Measurements from ENCODE around the gene WDR82.

Gene WDR82

DNA sequence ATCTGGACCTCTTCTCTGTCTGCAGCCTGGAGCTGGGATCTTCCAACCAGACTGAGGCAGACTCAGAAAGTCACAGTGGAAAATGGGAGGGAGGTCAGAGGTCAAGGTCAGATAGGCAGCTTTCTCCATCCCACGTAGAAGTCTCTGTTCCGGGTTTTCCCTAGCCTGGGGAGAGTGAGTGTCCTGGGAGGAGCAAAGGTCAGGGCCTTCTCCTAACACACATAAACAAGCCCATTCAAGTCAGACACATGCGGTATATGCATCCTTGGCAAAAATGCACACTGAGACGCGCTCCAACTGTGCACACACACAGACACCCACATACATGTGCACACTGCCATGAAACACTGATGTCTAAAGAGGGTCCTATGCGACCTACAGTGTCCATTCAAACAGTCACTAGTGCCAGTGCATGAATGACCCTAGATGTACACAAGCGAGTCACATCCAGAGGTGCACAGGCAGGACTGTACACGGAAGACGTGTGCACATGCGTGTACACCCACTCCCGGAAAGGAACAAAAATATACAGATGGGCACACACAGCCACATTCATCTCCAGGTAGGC lies 40.2 kb downstream of the WDR82 start:
- no peak for DNase-seq (ENCODE audit: low spot score)

- DNase-seq (ENCODE audit: low spot score) = peak; percentile 97
Observed at GRCh38 chr3:52237657-52238172, 40.7 kb downstream of the WDR82 start.

- DNase-seq (ENCODE audit: low spot score) = no peak
Observed at GRCh38 chr3:52237006-52237656, 41.3 kb downstream of the WDR82 start.

DNA sequence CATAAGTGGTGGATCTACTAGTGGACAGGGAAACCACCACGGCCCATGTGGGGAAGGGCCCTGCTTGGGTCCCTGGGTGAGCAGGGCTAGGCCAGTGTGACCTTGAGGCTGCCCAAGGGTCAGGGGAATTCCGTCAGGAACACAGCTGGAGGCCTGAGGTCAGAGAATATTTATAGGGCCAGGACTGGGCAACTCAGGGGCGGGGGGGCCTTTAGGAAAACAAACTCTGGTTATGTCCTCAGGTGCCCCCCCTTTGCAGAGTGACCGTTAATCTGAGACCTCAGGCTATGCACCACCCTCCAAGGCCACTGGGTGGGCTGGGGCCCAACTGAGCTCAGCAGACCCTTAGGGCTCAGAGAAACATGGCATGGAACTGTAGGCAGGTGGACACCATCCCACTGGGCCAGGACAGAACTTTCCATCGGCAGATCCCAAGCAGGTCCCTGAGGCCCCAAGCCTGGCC lies 42.0 kb downstream of the WDR82 start:
- no peak for DNase-seq (ENCODE audit: low spot score)

DNA sequence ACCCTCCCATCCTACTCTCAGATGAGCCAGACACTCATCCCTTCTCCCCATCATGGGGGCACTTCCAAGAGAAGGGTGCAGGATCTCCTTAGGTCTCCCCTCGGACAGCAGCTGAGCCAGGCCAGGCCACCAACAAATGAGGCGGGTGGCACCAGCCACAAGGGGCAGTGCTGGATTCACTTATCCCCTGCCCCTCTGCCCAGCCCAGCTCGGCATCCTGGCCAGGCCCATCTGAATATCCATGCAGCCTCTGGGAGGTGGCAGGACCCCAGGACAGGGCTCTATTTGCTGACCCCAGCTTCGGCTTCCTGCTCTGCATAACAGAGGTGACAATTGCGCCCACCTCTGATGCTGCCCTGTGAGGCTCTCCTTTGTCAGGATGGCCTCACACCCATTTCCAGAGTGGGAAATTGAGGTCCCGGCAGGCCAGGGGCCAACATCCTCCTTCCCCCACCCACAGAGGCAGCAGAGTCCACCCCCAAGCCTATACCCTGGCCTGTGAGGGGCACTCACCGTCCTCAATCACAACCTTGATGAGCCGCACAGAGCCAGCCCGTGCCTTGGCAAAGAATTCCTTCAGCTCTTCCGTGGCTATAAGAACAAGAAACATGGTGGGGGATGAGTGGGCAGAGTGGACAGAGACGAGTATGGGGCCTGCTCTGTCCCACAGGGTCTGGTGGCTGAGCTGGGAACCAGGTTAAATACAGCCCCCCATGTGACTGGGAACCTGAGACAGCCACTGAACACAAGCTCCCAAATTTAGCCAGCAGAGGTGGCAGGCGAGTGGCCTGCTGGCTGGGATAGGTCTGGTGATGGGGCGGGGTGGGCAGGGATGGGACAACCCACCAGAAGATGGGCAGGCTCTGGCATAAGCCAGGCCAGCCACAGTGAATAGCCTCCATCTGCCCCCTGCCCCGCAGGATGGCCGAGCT lies 43.7 kb downstream of the WDR82 start:
- no peak for DNase-seq (ENCODE audit: low spot score)

GRCh38 chr3:52233968-52234367 lies 44.5 kb downstream of the WDR82 start:
- DNase-seq (ENCODE audit: low spot score) = no peak

GRCh38 chr3:52233108-52233591 lies 45.3 kb downstream of the WDR82 start:
- no peak for DNase-seq (ENCODE audit: low spot score)

DNA sequence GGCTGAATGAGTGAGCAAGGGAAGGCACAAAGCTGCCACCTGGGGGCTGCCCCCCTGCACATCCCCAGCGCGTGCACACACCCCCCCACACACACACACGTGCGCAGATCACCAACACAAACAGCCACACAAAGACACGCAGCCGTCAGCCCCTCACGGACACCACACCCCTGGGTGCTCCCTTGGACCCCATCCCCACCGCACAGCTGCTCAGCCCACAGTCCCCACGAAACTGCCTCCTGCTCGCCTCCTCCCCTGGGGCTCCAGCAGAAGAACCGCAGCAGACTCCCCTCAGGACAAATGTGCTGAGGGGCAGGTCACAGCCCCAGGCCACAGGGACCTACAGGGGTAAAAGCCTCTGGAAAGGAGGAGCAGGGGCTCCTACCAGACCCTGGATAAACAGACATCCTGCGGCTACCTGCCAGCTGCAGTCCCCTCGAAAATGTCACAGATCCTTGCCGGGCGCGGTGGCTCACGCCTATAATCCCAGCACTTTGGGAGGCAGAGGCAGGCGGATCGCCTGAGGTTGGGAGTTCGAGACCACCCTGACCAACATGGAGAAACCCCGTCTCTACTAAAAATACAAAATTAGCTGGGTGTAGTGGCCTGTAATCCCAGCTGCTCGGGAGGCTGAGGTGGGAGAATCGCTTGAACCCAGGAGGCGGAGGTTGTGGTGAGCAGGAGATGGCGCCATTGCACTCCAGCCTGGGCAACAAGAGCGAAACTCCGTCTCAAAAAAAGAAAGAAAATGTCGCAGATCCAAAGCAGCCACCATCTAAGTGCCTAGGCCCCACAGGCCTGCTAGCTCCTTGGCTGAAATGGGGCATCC lies 46.0 kb downstream of the WDR82 start:
- DNase-seq (ENCODE audit: low spot score) = no peak

DNA sequence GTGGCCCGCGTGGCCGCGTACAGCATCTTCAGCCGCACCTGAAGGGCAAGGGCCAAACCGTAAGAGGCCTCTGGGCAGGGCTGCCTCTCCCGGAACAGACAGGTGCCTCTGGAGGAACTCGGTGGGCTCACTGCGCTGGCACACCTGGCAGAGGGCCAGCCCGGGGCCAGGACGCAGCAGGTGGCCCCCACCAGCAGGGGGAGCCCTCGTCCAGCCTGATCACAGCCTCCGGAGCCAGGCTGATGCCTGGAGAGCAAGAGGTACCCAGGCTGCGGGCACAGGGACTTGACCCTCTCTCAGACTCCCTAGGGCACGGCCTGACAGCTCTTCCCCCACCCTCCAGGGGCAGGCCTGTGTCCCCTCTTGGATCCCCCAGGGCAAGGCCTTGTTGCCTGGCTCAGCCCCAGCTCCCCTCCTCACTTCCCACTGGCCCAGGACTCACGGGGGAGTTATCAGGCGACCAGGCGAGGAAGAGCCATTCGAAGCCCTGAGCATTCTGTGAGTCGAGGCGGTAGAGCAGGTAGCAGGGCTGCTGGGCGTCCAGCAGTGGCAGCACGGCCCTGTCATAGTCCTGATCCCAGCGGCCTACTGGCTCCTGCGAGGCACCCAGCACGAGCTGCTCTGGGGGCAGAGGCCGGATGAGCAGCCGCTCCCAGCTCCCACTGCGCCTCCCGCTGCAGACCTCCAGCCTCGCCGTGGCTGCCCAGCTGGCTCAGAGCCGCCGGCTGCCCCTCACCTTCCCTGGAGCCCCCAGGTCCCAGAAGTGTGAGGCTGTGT lies 46.8 kb downstream of the WDR82 start:
- peak; percentile 82 for DNase-seq (ENCODE audit: low spot score)

DNA sequence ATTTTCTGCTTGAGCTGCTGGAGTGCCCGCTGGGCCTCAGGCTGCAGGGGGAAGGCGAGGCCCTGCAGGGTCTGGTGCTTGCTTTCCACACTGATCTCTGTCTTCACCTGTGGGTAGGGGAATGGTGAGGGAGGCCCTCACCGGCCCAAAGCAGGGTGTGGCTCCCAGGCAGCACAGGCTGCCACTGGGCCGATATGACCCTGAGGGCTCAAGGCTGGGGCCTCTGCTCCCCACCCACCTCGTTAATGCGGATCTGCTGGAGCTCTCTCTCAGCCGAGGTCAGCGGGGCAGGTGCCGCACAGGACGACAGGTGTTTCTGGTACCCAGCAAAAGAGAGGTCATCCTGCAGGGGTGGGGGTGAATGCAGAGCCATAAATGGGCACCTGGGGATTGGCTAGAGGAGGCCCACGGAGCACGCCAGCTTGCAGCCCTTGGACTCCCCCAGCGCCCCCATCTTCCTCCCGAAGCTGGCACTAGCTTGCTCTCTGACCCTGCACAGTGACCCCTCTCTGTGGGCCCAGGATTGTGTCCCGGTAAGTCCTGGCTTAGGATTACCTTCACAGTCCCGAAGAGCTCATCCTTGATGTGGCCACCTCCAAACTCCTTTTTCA lies 47.5 kb downstream of the WDR82 start:
- DNase-seq (ENCODE audit: low spot score) = no peak

GRCh38 chr3:52230461-52230860 lies 48.0 kb downstream of the WDR82 start:
- DNase-seq (ENCODE audit: low spot score) = no peak

DNA sequence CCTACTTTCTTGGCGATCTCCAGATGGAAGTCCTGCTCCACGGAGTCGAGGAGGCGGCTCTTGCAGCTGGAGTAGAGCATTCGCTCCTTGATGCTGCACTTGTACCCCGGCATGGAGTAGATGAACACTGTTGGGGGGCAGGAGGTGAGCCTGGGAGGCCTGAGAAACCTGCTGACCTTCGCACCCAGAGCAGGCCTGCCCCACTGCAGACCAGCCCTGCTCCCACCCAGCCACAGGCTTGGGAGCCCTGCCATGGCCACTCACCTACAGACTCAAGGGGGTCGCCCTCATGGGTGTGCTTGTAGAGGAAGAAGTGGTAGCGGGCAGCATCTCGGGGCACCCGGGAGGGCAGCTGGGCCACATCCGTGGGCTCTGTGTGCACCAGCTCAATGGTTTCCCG lies 48.8 kb downstream of the WDR82 start:
- no peak for DNase-seq (ENCODE audit: low spot score)

DNA sequence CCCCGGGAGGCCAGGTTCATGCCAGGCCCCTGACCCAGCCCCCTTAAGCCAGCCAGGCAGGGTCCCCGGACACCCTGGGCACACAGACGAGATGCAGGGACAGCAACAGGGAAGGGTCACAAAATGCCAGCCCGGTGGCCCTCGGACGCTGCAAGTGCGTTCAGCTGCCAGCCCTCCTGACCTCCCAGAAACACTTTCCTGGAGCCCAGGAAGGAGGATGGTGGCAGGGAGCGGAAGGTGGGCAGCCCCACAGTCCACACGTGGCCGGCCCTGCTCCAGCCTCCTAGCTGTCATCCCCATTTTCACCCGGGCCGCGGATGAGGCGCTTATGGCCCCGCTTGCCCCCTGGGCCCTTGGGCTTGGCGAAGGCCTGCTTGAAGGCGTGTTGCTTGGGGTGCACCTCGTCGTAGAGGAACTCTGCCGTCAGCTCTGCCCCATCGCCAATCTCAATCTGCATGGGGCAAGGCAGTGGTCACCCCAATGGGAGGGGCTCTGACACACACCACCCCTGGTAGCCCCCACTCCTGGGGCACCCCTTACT lies 49.6 kb downstream of the WDR82 start:
- no peak for DNase-seq (ENCODE audit: low spot score)

DNA sequence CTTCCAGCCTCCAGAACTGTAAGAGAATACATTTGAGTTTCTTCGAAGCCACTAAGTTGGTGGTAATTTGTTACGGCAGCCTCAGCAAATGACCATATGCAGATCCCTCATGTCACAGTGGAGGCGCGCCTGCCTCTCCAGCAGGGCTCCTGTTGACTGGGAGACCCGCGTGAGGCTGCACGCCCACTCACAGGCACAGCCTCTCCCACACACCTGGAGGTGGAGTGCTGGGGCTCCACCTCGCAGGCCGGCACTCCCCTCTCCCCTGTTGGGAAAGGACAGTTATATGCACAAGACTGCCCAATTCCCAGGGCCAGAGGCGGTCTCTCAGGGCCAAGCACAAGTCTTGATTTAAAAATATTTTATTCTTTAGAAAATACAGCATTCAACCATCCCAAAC lies 50.2 kb downstream of the WDR82 start:
- DNase-seq (ENCODE audit: low spot score) = no peak

DNA sequence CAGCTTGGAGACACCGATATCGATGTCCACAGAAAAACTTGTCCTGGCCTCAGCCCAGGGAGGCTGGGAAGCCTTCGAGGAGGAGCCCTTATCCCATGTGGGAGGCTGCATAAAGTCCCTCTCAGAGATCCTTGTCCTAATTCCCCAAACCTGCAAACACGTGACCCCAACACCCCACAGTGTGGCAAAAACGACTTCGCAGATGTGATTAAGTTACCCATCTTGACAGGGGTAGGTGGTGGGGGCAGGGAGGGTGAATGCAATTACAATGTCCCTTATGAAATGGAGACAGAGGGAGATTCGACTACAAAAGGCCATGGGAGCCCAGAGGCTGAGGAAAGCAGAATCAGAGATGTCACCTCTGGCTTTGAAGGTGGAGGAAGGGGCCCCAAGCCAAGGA lies 50.7 kb downstream of the WDR82 start:
- DNase-seq (ENCODE audit: low spot score) = no peak

- DNase-seq (ENCODE audit: low spot score) = no peak
Observed at GRCh38 chr3:52227117-52227516, 51.3 kb downstream of the WDR82 start.

DNA sequence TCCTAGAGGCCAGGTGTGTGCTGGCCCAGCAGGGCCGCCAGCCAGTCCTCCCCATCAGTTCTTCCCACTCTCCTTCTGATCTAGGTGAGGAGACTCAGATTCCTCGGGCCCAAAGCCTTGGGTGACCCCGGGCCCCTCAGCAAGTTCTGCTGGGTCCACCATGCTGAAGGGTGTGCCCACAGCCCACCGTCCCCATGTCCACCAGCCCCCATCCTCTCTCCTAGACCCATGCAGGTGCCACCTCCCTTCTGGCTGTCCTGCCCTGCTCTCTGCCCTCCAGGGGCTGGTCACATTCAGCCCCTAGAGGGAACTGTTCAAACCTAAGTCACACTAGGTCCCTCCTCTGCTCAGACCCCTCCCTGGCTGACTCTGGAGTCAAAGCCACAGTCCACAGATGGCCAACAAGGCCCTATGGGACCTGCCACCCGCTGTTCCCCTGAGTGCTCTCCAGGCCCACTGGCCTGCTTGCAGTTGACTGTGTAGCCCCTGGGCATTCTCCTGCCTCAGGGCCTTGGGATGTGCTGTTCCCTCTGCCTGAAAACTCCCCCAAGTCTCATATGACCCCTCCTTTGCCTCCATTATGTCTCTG lies 52.1 kb downstream of the WDR82 start:
- DNase-seq (ENCODE audit: low spot score) = no peak

- DNase-seq (ENCODE audit: low spot score) = no peak
Observed at GRCh38 chr3:52225452-52226228, 52.8 kb downstream of the WDR82 start, which contains the start of gene TLR9. TSS of gene TLR9 (minus strand) at chr3:52225645. CDS start at chr3:52225529, 116 bp downstream.

Data from AG20443 (cell line).